ENCODE measurements around the gene WDR54. TPM values are rescaled to one million over a fixed set of nuclear protein-coding genes. Genes with fewer than 3 reads are reported as not detected.
A peak's percentile ranks its signal among the peaks of the same experiment; 100 is the strongest.

The WDR54 gene
- total and polyA plus RNA-seq, 7 experiments from 2014 or later = 26.5 to 78.5 (median 33.2) TPM

- ChIA-PET CTCF (no interaction called here), POLR2A (no interaction called here)
Measured at GRCh38 chr2:74428675-74429074, 7.1 kb downstream of the WDR54 start.

GRCh38 chr2:74429487-74430451 lies 8.2 kb downstream of the WDR54 start:
- Histone ChIP-seq H3K4me3 (ENCODE audit: low read length) (no peak overlapping the region), H3K27me3 (ENCODE audit: control insufficient read depth in 2 of 2, insufficient read depth in 2 of 2, low read length in 2 of 2) (no peaks in the 10 kb centered on the region), H3K9me3 (ENCODE audit: control insufficient read depth in 2 of 3, low read length in 3 of 3) (no peaks in the 10 kb centered on the region), H3K27ac (ENCODE audit: low read depth, low read length) (no peak overlapping the region), H3K4me1 (ENCODE audit: control insufficient read depth in 2 of 2, insufficient read depth in 2 of 2, low read length in 2 of 2) (no peaks in the 10 kb centered on the region), H3K36me3 (ENCODE audit: control insufficient read depth in 2 of 3, insufficient read depth in 3 of 3, low read length in 3 of 3) (peaks cover 0 to 14% (median 0%) of the 10 kb centered on the region in 3 experiments)
- intact Hi-C loops (cut with micrococcal nuclease) = loop anchor here in 1 of 2 donors (10.0 kb wide), 1 partner anchor 1045 kb away; the partner anchor contains the start of gene ALMS1
- H3K9me3 Mint-ChIP-seq = no peaks in the 10 kb centered on the region
- peaks cover 0 to 5% (median 0%) of the 10 kb centered on the region in 7 donors for H3K4me1 Mint-ChIP-seq
- H3K4me3 Mint-ChIP-seq = no peak overlapping the region
- POLR2A ChIA-PET = no interaction called here
- no peak for ATAC-seq
- DNase-seq = no peak
- H3K27ac Mint-ChIP-seq = no peak overlapping the region
- H3K27me3 Mint-ChIP-seq = no peaks in the 10 kb centered on the region
- H3K36me3 Mint-ChIP-seq = peaks cover 0 to 11% (median 0%) of the 10 kb centered on the region in 5 donors
- CTCF ChIA-PET = no interaction called here

More at GRCh38 chr2:74428675-74429074, 7.1 kb downstream of the WDR54 start:
- Histone ChIP-seq H3K27me3 (ENCODE audit: control insufficient read depth in 2 of 2, insufficient read depth in 2 of 2, low read length in 2 of 2) (no peaks in the 10 kb centered on the region), H3K4me1 (ENCODE audit: control insufficient read depth in 2 of 2, insufficient read depth in 2 of 2, low read length in 2 of 2) (no peaks in the 10 kb centered on the region), H3K4me3 (ENCODE audit: low read length) (no peak overlapping the region), H3K27ac (ENCODE audit: low read depth, low read length) (no peak overlapping the region), H3K36me3 (ENCODE audit: control insufficient read depth in 2 of 3, insufficient read depth in 3 of 3, low read length in 3 of 3) (peaks cover 0 to 15% (median 0%) of the 10 kb centered on the region in 3 experiments), H3K9me3 (ENCODE audit: control insufficient read depth in 2 of 3, low read length in 3 of 3) (no peaks in the 10 kb centered on the region)
- intact Hi-C loops (cut with micrococcal nuclease) = loop anchor here in 1 of 2 donors (10.0 kb wide), 1 partner anchor 1044 kb away; the partner anchor contains the start of gene ALMS1
- Mint-ChIP-seq H3K36me3 (peaks cover 0 to 13% (median 0%) of the 10 kb centered on the region in 5 donors), H3K27me3 (no peaks in the 10 kb centered on the region), H3K27ac (no peak overlapping the region), H3K4me1 (peaks cover 0 to 10% (median 0%) of the 10 kb centered on the region in 7 donors), H3K4me3 (no peak overlapping the region), H3K9me3 (no peaks in the 10 kb centered on the region)
- DNase-seq (no peak), ATAC-seq (no peak)

- ATAC-seq (no peak), DNase-seq (no peak)
- no peaks in the 10 kb centered on the region for H3K4me1 ChIP-seq (ENCODE audit: control insufficient read depth in 2 of 2, insufficient read depth in 2 of 2, low read length in 2 of 2)
- H3K4me3 Mint-ChIP-seq = no peak overlapping the region
- H3K4me1 Mint-ChIP-seq = peaks cover 0 to 3% (median 0%) of the 10 kb centered on the region in 7 donors
- H3K36me3 ChIP-seq (ENCODE audit: control insufficient read depth in 2 of 3, insufficient read depth in 3 of 3, low read length in 3 of 3) = peaks cover 0 to 7% (median 0%) of the 10 kb centered on the region in 3 experiments
- peaks cover 0 to 5% (median 0%) of the 10 kb centered on the region in 5 donors for H3K36me3 Mint-ChIP-seq
- no peaks in the 10 kb centered on the region for H3K9me3 ChIP-seq (ENCODE audit: control insufficient read depth in 2 of 3, low read length in 3 of 3)
- no peak overlapping the region for H3K27ac Mint-ChIP-seq
- ChIA-PET CTCF (no interaction called here), POLR2A (no interaction called here)
- H3K27me3 Mint-ChIP-seq = peaks cover 0 to under 1% (median 0%) of the 10 kb centered on the region in 5 donors
- H3K27ac ChIP-seq (ENCODE audit: low read depth, low read length) = no peak overlapping the region
- intact Hi-C loops (cut with micrococcal nuclease) = no loop called here
- H3K4me3 ChIP-seq (ENCODE audit: low read length) = no peak overlapping the region
- H3K9me3 Mint-ChIP-seq = no peaks in the 10 kb centered on the region
- no peaks in the 10 kb centered on the region for H3K27me3 ChIP-seq (ENCODE audit: control insufficient read depth in 2 of 2, insufficient read depth in 2 of 2, low read length in 2 of 2)
Measured at GRCh38 chr2:74430502-74430901, 9.0 kb downstream of the WDR54 start.

GRCh38 chr2:74436111-74436805 lies 14.7 kb downstream of the WDR54 start:
- no peaks in the 10 kb centered on the region for H3K36me3 Mint-ChIP-seq
- Histone ChIP-seq H3K4me1 (ENCODE audit: control insufficient read depth in 2 of 2, insufficient read depth in 2 of 2, low read length in 2 of 2) (peaks cover 0 to 4% of the 10 kb centered on the region in 2 donors), H3K4me3 (ENCODE audit: low read length) (no peak overlapping the region), H3K36me3 (ENCODE audit: control insufficient read depth in 2 of 3, insufficient read depth in 3 of 3, low read length in 3 of 3) (no peaks in the 10 kb centered on the region), H3K9me3 (ENCODE audit: control insufficient read depth in 2 of 3, low read length in 3 of 3) (no peaks in the 10 kb centered on the region), H3K27ac (ENCODE audit: low read depth, low read length) (no peak overlapping the region), H3K27me3 (ENCODE audit: control insufficient read depth in 2 of 2, insufficient read depth in 2 of 2, low read length in 2 of 2) (peaks cover 0 to 4% of the 10 kb centered on the region in 2 donors)
- no peaks in the 10 kb centered on the region for H3K9me3 Mint-ChIP-seq
- H3K27me3 Mint-ChIP-seq = peaks cover 6 to 32% (median 20%) of the 10 kb centered on the region in 5 donors
- intact Hi-C loops (cut with micrococcal nuclease) = no loop called here
- DNase-seq = no peak
- ATAC-seq = no peak
- peaks cover 0 to 16% (median 9%) of the 10 kb centered on the region in 7 donors for H3K4me1 Mint-ChIP-seq
- no peak overlapping the region for H3K4me3 Mint-ChIP-seq
- no peak overlapping the region for H3K27ac Mint-ChIP-seq
- POLR2A ChIA-PET = no interaction called here
- CTCF ChIA-PET = no interaction called here

GRCh38 chr2:74436848-74437695 lies 15.5 kb downstream of the WDR54 start:
- Mint-ChIP-seq H3K9me3 (no peaks in the 10 kb centered on the region), H3K27ac (no peak overlapping the region), H3K36me3 (no peaks in the 10 kb centered on the region), H3K4me3 (no peak overlapping the region), H3K27me3 (peaks cover 6 to 34% (median 20%) of the 10 kb centered on the region in 5 donors), H3K4me1 (peaks cover 0 to 16% (median 10%) of the 10 kb centered on the region in 7 donors)
- Histone ChIP-seq H3K36me3 (ENCODE audit: control insufficient read depth in 2 of 3, insufficient read depth in 3 of 3, low read length in 3 of 3) (no peaks in the 10 kb centered on the region), H3K9me3 (ENCODE audit: control insufficient read depth in 2 of 3, low read length in 3 of 3) (no peaks in the 10 kb centered on the region), H3K27me3 (ENCODE audit: control insufficient read depth in 2 of 2, insufficient read depth in 2 of 2, low read length in 2 of 2) (peaks cover 0 to 9% of the 10 kb centered on the region in 2 donors), H3K4me1 (ENCODE audit: control insufficient read depth in 2 of 2, insufficient read depth in 2 of 2, low read length in 2 of 2) (peaks cover 0 to 8% of the 10 kb centered on the region in 2 donors), H3K27ac (ENCODE audit: low read depth, low read length) (no peak overlapping the region), H3K4me3 (ENCODE audit: low read length) (no peak overlapping the region)
- no peak for ATAC-seq
- DNase-seq = no peak
- intact Hi-C loops (cut with micrococcal nuclease) = no loop called here
- CTCF ChIA-PET = no interaction called here
- POLR2A ChIA-PET = no interaction called here

- Histone ChIP-seq H3K4me1 (ENCODE audit: control insufficient read depth in 2 of 2, insufficient read depth in 2 of 2, low read length in 2 of 2) (peaks cover 0 to 8% of the 10 kb centered on the region in 2 donors), H3K36me3 (ENCODE audit: control insufficient read depth in 2 of 3, insufficient read depth in 3 of 3, low read length in 3 of 3) (no peaks in the 10 kb centered on the region), H3K27me3 (ENCODE audit: control insufficient read depth in 2 of 2, insufficient read depth in 2 of 2, low read length in 2 of 2) (peaks cover 0 to 13% of the 10 kb centered on the region in 2 donors), H3K27ac (ENCODE audit: low read depth, low read length) (no peak overlapping the region), H3K4me3 (ENCODE audit: low read length) (no peak overlapping the region), H3K9me3 (ENCODE audit: control insufficient read depth in 2 of 3, low read length in 3 of 3) (no peaks in the 10 kb centered on the region)
- no peak for ATAC-seq
- intact Hi-C loops (cut with micrococcal nuclease) = no loop called here
- no peak for DNase-seq
- peaks cover 0 to 20% (median 12%) of the 10 kb centered on the region in 7 donors for H3K4me1 Mint-ChIP-seq
- no peak overlapping the region for H3K27ac Mint-ChIP-seq
- peaks cover 0 to 3% (median 0%) of the 10 kb centered on the region in 5 donors for H3K36me3 Mint-ChIP-seq
- peak overlapping the region in 1 of 10 donors; percentile 4 for H3K4me3 Mint-ChIP-seq
- H3K9me3 Mint-ChIP-seq = peaks cover 0 to 1% (median 0%) of the 10 kb centered on the region in 11 donors
- ChIA-PET POLR2A (no interaction called here), CTCF (no interaction called here)
- peaks cover 14 to 43% (median 26%) of the 10 kb centered on the region in 5 donors for H3K27me3 Mint-ChIP-seq
Measured at GRCh38 chr2:74438248-74438647, 16.7 kb downstream of the WDR54 start.

All from naive thymus-derived CD4-positive, alpha-beta T cell (primary cell).